Measurements from ENCODE around the gene CELSR2. TPM values are rescaled to one million over a fixed set of nuclear protein-coding genes. Genes with fewer than 3 reads are reported as not detected.

Gene CELSR2, protein sequence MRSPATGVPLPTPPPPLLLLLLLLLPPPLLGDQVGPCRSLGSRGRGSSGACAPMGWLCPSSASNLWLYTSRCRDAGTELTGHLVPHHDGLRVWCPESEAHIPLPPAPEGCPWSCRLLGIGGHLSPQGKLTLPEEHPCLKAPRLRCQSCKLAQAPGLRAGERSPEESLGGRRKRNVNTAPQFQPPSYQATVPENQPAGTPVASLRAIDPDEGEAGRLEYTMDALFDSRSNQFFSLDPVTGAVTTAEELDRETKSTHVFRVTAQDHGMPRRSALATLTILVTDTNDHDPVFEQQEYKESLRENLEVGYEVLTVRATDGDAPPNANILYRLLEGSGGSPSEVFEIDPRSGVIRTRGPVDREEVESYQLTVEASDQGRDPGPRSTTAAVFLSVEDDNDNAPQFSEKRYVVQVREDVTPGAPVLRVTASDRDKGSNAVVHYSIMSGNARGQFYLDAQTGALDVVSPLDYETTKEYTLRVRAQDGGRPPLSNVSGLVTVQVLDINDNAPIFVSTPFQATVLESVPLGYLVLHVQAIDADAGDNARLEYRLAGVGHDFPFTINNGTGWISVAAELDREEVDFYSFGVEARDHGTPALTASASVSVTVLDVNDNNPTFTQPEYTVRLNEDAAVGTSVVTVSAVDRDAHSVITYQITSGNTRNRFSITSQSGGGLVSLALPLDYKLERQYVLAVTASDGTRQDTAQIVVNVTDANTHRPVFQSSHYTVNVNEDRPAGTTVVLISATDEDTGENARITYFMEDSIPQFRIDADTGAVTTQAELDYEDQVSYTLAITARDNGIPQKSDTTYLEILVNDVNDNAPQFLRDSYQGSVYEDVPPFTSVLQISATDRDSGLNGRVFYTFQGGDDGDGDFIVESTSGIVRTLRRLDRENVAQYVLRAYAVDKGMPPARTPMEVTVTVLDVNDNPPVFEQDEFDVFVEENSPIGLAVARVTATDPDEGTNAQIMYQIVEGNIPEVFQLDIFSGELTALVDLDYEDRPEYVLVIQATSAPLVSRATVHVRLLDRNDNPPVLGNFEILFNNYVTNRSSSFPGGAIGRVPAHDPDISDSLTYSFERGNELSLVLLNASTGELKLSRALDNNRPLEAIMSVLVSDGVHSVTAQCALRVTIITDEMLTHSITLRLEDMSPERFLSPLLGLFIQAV (N-terminal part only)
- total RNA-seq = 4.8 and 6.3 TPM in 2 replicates

GRCh38 chr1:109248797-109249629, at the start of gene CELSR2:
Gene CELSR2 (plus strand): TSS chr1:109249539. CDS start chr1:109250080, 541 bp downstream.

DNA sequence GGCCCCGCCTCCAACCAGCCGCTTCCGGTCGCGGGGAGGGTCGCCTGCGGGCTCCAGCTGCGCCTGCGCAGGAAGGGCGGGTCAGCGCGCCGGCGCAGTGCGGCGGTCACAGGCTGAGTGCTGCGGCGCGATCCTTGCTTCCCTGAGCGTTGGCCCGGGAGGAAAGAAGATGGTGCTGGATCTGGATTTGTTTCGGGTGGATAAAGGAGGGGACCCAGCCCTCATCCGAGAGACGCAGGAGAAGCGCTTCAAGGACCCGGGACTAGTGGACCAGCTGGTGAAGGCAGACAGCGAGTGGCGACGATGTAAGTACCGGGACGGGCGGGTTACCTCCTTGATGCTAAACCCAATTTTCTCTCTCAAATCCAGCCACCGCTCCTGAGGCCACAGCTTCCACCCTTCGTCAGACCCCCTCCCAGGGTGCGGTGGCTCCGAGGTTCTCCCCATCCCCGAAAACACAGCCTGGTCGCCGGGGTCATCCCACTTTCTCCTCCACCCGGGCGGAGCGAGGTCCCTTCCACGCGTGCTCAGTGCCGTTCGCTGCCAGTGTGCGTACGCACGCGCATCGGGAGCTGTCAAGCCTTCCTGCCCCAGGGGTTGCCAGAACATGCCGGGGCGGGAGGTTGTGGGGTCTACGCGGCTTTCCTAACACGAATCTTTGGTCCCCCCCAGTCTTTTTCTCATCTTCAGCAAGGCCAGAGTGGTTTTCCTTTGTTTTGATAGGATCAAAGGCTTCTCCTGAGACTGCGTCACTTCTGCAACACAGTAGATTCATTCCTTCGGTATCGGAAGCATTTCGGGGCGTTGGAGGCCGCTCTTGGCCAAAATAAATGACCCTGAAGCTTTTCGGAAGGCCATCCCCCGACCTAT, 35.3 kb upstream of the CELSR2 start, which contains the start of gene SARS1:
Gene SARS1 (plus strand): TSS at position 95 of the 870 bp plus-strand sequence. CDS start 75 bp downstream, at position 170.

GRCh38 chr1:109282952-109283747, 33.8 kb downstream of the CELSR2 start, which contains the start of gene PSRC1:
Gene PSRC1 (minus strand): TSS chr1:109283145.

DNA sequence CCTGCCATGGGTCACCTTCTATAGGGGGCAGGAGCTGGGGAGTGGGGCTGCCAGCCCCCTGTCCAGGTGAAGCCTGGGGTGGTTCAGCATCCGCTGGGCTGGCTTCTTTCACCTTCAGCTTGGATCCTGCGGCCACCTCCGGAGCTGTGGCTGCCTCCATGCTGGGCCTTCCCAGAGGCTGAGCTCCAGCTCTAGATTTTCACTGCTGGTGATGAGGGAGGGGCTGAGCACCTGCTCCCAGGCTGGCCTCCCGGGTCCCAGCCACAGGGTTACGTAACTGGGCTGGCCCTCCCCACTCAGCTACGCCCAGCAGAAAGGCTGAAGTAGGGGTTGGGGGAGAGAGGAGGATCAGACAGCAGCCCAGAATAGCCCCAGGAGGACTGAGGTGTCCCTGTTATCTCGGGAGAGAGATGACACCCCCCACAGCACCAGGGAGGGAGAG, 57.5 kb downstream of the CELSR2 start, which contains the start of gene MYBPHL:
Gene MYBPHL (minus strand): TSS at position 180 of the 442 bp plus-strand sequence. CDS start 20 bp downstream, at position 160.

Other genes with a start within 250 kb of the CELSR2 start
- 20.7 and 22.1 TPM in 2 replicates for gene WDR47, start 207.4 kb upstream of the CELSR2 start, total RNA-seq
- 93.4 and 114 TPM in 2 replicates for gene TAF13, start 173.5 kb upstream of the CELSR2 start, total RNA-seq
- 43.0 and 55.6 TPM in 2 replicates for gene TMEM167B, start 158.8 kb upstream of the CELSR2 start, total RNA-seq
- 0.39 and 0.59 TPM in 2 replicates for gene ELAPOR1, start 135.4 kb upstream of the CELSR2 start, total RNA-seq
- gene SARS1, start 35.6 kb upstream of the CELSR2 start, total RNA-seq = 213 and 222 TPM in 2 replicates
- 1.8 and 4.7 TPM in 2 replicates for gene PSRC1, start 33.6 kb downstream of the CELSR2 start, total RNA-seq
- not detected in 2 replicates for gene MYBPHL, start 57.5 kb downstream of the CELSR2 start, total RNA-seq
- 16.7 and 27.4 TPM in 2 replicates for gene SORT1, start 148.4 kb downstream of the CELSR2 start, total RNA-seq
- gene PSMA5, start 176.9 kb downstream of the CELSR2 start, total RNA-seq = 36.6 and 52.4 TPM in 2 replicates
- gene SYPL2, start 217.0 kb downstream of the CELSR2 start, total RNA-seq = 0.56 and 0.91 TPM in 2 replicates
- gene ATXN7L2, start 234.4 kb downstream of the CELSR2 start, total RNA-seq = 1.2 and 1.3 TPM in 2 replicates
- 6.5 and 10.4 TPM in 2 replicates for gene CYB561D1, start 244.6 kb downstream of the CELSR2 start, total RNA-seq